ENCODE data around the gene TSC22D1. TPM values are rescaled to one million over a fixed set of nuclear protein-coding genes. Genes with fewer than 3 reads are reported as not detected.

Gene TSC22D1
- total RNA-seq, 1 experiment from 2014 or later: 72.5 TPM

GRCh38 chr13:44537248-44537647 lies 38.9 kb downstream of the TSC22D1 start (continued):
- TF ChIP-seq MLX (CRISPR knock-in tag; IDR thresholded peaks at IDR 0.05): no peak
- TF ChIP-seq ESRRA (CRISPR knock-in tag; IDR thresholded peaks at IDR 0.05; ENCODE audit: borderline replicate concordance): no peak
- no peak for TF ChIP-seq ERG (CRISPR knock-in tag; IDR thresholded peaks at IDR 0.05)
- no peak for TF ChIP-seq MAX (CRISPR knock-in tag; IDR thresholded peaks at IDR 0.05)
- TF ChIP-seq USF2 (CRISPR knock-in tag; IDR thresholded peaks at IDR 0.05): no peak
- TF ChIP-seq NR1H2 (CRISPR knock-in tag; IDR thresholded peaks at IDR 0.05): no peak
- no peak for TF ChIP-seq NFE2L1 (CRISPR knock-in tag; IDR thresholded peaks at IDR 0.05)

- Mint-ChIP-seq H3K4me3 (no peak overlapping the region), H3K27me3 (ENCODE audit: low read depth) (no peaks in the 10 kb centered on the region), H3K4me1 (peaks cover 15% of the 10 kb centered on the region), H3K36me3 (no peaks in the 10 kb centered on the region), H3K27ac (no peak overlapping the region), H3K9me3 (no peaks in the 10 kb centered on the region)
- ATAC-seq: no peak
- POLR2A ChIA-PET: no interaction called here
- no peak for DNase-seq (ENCODE audit: low spot score)
- CTCF ChIA-PET: interaction anchor here (0.6 kb wide), 1 partner anchor 15 kb away, joined by 3 read pairs; no protein-coding TSS in a partner anchor
- no peak for TF ChIP-seq ZBTB21 (CRISPR knock-in tag; IDR thresholded peaks at IDR 0.05; ENCODE audit: borderline replicate concordance)
- no peak for TF ChIP-seq ESRRA (CRISPR knock-in tag; IDR thresholded peaks at IDR 0.05; ENCODE audit: borderline replicate concordance)
- no peak for TF ChIP-seq ZNF425 (CRISPR knock-in tag; conservative IDR thresholded peaks at IDR 0.05)
- no peak for TF ChIP-seq E2F5 (CRISPR knock-in tag; IDR thresholded peaks at IDR 0.05)
- TF ChIP-seq CREB1 (CRISPR knock-in tag; IDR thresholded peaks at IDR 0.05): no peak
- TF ChIP-seq HMGXB4 (CRISPR knock-in tag; IDR thresholded peaks at IDR 0.05): no peak
- no peak for TF ChIP-seq FOXJ3 (CRISPR knock-in tag; IDR thresholded peaks at IDR 0.05; ENCODE audit: borderline replicate concordance)
- TF ChIP-seq FOXP1 (CRISPR knock-in tag; IDR thresholded peaks at IDR 0.05; ENCODE audit: borderline replicate concordance): no peak
- TF ChIP-seq ZNF219 (CRISPR knock-in tag; IDR thresholded peaks at IDR 0.05; ENCODE audit: borderline replicate concordance): no peak
Measured at GRCh38 chr13:44523146-44524015, 52.7 kb downstream of the TSC22D1 start.

Data from WTC11 (cell line).